Measurements from ENCODE around the gene PIEZO1. TPM values are rescaled to one million over a fixed set of nuclear protein-coding genes. Genes with fewer than 3 reads are reported as not detected.

Gene PIEZO1
- total and polyA plus RNA-seq, 9 of the 15 experiments (the other 6 are each of a cell fraction or from before 2014, with no cell fraction given), result 3.6 to 432 (median 131) TPM

DNA sequence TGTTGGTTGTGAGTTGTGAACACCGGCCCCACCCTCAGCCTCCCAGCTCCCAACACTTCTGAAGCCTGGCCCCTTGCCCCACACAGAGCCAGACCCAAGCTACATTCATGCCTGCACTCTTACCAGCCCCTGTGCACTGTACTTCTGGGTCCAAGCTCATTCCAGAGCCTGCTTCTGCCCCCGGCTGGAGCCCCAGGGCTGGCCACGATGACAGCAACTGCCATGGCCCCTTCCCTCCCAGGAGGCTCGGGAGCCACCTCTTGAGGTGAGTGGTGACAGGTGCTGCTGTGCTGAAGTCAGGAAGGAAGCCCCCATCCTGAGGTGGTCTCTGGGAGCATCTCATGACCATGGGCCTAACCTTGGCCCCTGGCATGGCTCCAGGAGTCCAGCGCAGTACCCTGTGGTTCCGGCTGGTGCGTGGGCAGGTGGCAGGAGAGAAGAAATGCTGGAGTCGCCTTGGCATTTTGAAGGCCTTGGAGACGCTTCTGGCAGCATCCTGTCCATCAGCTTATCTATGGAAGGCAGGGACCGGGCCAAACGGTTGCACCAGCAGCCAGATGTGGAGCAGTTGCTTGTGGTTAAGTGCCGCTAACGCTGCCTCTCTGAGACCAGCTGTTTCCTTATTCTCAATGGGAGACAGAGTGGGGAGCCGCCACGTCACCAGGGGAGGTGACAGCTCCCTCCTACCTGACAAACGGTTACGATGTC lies 14.7 kb upstream of the PIEZO1 start (continued):
- TF ChIP-seq, protein P1, sequence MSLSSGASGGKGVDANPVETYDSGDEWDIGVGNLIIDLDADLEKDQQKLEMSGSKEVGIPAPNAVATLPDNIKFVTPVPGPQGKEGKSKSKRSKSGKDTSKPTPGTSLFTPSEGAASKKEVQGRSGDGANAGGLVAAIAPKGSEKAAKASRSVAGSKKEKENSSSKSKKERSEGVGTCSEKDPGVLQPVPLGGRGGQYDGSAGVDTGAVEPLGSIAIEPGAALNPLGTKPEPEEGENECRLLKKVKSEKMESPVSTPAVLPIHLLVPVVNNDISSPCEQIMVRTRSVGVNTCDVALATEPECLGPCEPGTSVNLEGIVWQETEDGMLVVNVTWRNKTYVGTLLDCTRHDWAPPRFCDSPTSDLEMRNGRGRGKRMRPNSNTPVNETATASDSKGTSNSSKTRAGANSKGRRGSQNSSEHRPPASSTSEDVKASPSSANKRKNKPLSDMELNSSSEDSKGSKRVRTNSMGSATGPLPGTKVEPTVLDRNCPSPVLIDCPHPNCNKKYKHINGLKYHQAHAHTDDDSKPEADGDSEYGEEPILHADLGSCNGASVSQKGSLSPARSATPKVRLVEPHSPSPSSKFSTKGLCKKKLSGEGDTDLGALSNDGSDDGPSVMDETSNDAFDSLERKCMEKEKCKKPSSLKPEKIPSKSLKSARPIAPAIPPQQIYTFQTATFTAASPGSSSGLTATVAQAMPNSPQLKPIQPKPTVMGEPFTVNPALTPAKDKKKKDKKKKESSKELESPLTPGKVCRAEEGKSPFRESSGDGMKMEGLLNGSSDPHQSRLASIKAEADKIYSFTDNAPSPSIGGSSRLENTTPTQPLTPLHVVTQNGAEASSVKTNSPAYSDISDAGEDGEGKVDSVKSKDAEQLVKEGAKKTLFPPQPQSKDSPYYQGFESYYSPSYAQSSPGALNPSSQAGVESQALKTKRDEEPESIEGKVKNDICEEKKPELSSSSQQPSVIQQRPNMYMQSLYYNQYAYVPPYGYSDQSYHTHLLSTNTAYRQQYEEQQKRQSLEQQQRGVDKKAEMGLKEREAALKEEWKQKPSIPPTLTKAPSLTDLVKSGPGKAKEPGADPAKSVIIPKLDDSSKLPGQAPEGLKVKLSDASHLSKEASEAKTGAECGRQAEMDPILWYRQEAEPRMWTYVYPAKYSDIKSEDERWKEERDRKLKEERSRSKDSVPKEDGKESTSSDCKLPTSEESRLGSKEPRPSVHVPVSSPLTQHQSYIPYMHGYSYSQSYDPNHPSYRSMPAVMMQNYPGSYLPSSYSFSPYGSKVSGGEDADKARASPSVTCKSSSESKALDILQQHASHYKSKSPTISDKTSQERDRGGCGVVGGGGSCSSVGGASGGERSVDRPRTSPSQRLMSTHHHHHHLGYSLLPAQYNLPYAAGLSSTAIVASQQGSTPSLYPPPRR (CRISPR knock-in tag; IDR thresholded peaks at IDR 0.05; ENCODE audit: borderline replicate concordance), result 0 out of 2 replicates have a peak, but pooled peaks have one; percentile 76
- TF ChIP-seq ZNF354B (CRISPR knock-in tag; IDR thresholded peaks at IDR 0.05) (no peak), SMARCB1 (IDR thresholded peaks at IDR 0.05; ENCODE audit: insufficient read length, low read depth) (no peak), ARID2 (IDR thresholded peaks at IDR 0.05) (no peak), POU5F1 (IDR thresholded peaks at IDR 0.05; ENCODE audit: borderline replicate concordance, low read depth, low read length, partially characterized antibody) (no peak), GTF3C2 (IDR thresholded peaks at IDR 0.05; ENCODE audit: borderline replicate concordance, extremely low read depth, insufficient read length) (no peak), ZNF232 (CRISPR knock-in tag; IDR thresholded peaks at IDR 0.05) (no peak), HDAC2 (IDR thresholded peaks at IDR 0.05) (peak; percentile 35; the same call in 1 of the 2 replicates), ZBTB9 (CRISPR knock-in tag; IDR thresholded peaks at IDR 0.05) (0 out of 2 replicates have a peak, but pooled peaks have one; percentile 32), SMARCE1 (IDR thresholded peaks at IDR 0.05) (peak; percentile 62), FOXP1 (CRISPR knock-in tag; IDR thresholded peaks at IDR 0.05) (0 out of 2 replicates have a peak, but pooled peaks have one; percentile 44), ATF1 (CRISPR knock-in tag; IDR thresholded peaks at IDR 0.05) (no peak), ATF1 (tag; IDR thresholded peaks at IDR 0.05) (peak; percentile 88), CBFA2T2 (conservative IDR thresholded peaks at IDR 0.05) (peak; percentile 95), XRCC3 (IDR thresholded peaks at IDR 0.05) (no peak), EGR1 (conservative IDR thresholded peaks at IDR 0.05) (peak; percentile 68), RBM25 (IDR thresholded peaks at IDR 0.05; ENCODE audit: low read depth, low read length, severe bottlenecking) (no peak), PTRF (tag; IDR thresholded peaks at IDR 0.05) (no peak), TEAD2 (tag; IDR thresholded peaks at IDR 0.05) (no peak), ZBTB17 (CRISPR knock-in tag; IDR thresholded peaks at IDR 0.05) (peak; percentile 58; the same call in 1 of the 2 replicates), KDM4B (IDR thresholded peaks at IDR 0.05; ENCODE audit: borderline replicate concordance in 2 of 2, low read depth in 1 of 2) (no peak)
